ENCODE results near the gene FNDC10.

The FNDC10 gene

GRCh38 chr1:1626207-1627141 is 26.5 kb upstream of the FNDC10 start:
- H3K4me3 ChIP-seq (ENCODE audit: low read depth, low read length), result no peak overlapping the region
- no peak for TF ChIP-seq CTCF (IDR thresholded peaks at IDR 0.05; ENCODE audit: low read depth, low read length)

GRCh38 chr1:1625824-1626206 is 25.9 kb upstream of the FNDC10 start:
- no peak for TF ChIP-seq CTCF (IDR thresholded peaks at IDR 0.05; ENCODE audit: low read depth, low read length)
- no peak overlapping the region for H3K4me3 ChIP-seq (ENCODE audit: low read depth, low read length)

- H3K4me3 ChIP-seq (ENCODE audit: low read depth, low read length), result no peak overlapping the region
- TF ChIP-seq CTCF (IDR thresholded peaks at IDR 0.05; ENCODE audit: low read depth, low read length), result no peak
Observed at GRCh38 chr1:1625404-1625775, 25.5 kb upstream of the FNDC10 start.

GRCh38 chr1:1624443-1625403 is 24.8 kb upstream of the FNDC10 start:
- no peak overlapping the region for H3K4me3 ChIP-seq (ENCODE audit: low read depth, low read length)
- no peak for TF ChIP-seq CTCF (IDR thresholded peaks at IDR 0.05; ENCODE audit: low read depth, low read length)

- TF ChIP-seq CTCF (IDR thresholded peaks at IDR 0.05; ENCODE audit: low read depth, low read length), result no peak
- no peak overlapping the region for H3K4me3 ChIP-seq (ENCODE audit: low read depth, low read length)
Observed at GRCh38 chr1:1623631-1624442, 23.9 kb upstream of the FNDC10 start.

GRCh38 chr1:1623181-1623630 is 23.3 kb upstream of the FNDC10 start:
- H3K4me3 ChIP-seq (ENCODE audit: low read depth, low read length), result no peak overlapping the region
- TF ChIP-seq CTCF (IDR thresholded peaks at IDR 0.05; ENCODE audit: low read depth, low read length), result no peak

Data from WI38 (cell line).